ENCODE measurements around the gene IFNA13.

Gene IFNA13

GRCh38 chr9:21413624-21414023 lies 45.8 kb upstream of the IFNA13 start:
- Histone ChIP-seq H3K4me3 (ENCODE audit: low read length) (no peak overlapping the region), H3K9me3 (replicated peaks; ENCODE audit: insufficient read depth, low read length) (no peaks in the 10 kb centered on the region), H3K27ac (ENCODE audit: low read length) (no peak overlapping the region), H3F3A (ENCODE audit: insufficient read depth, low read length) (no peaks in the 10 kb centered on the region), H3K9ac (ENCODE audit: low read length) (no peak overlapping the region), H2AFZ (ENCODE audit: low read length) (no peak overlapping the region), H3K4me1 (ENCODE audit: low read length) (no peaks in the 10 kb centered on the region), H3K9me2 (replicated peaks; ENCODE audit: insufficient read depth, low read length) (no peaks in the 10 kb centered on the region), H4K20me1 (ENCODE audit: insufficient read depth, low read length) (no peaks in the 10 kb centered on the region), H3K4me2 (ENCODE audit: low read depth, low read length) (no peak overlapping the region), H3K79me2 (ENCODE audit: low read length) (no peaks in the 10 kb centered on the region), H3K36me3 (replicated peaks; ENCODE audit: insufficient read depth, low read length) (no peaks in the 10 kb centered on the region), H3K27me3 (replicated peaks; ENCODE audit: insufficient read depth, low read length) (no peaks in the 10 kb centered on the region)
- no peak for TF ChIP-seq EZH2phosphoT487 (IDR thresholded peaks at IDR 0.05; ENCODE audit: low read length)
- TF ChIP-seq, protein P1, sequence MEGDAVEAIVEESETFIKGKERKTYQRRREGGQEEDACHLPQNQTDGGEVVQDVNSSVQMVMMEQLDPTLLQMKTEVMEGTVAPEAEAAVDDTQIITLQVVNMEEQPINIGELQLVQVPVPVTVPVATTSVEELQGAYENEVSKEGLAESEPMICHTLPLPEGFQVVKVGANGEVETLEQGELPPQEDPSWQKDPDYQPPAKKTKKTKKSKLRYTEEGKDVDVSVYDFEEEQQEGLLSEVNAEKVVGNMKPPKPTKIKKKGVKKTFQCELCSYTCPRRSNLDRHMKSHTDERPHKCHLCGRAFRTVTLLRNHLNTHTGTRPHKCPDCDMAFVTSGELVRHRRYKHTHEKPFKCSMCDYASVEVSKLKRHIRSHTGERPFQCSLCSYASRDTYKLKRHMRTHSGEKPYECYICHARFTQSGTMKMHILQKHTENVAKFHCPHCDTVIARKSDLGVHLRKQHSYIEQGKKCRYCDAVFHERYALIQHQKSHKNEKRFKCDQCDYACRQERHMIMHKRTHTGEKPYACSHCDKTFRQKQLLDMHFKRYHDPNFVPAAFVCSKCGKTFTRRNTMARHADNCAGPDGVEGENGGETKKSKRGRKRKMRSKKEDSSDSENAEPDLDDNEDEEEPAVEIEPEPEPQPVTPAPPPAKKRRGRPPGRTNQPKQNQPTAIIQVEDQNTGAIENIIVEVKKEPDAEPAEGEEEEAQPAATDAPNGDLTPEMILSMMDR (IDR thresholded peaks at IDR 0.05; ENCODE audit: low read length), result peak; percentile 24; the same call in 1 of the 2 replicates
- no peak for DNase-seq

- no peaks in the 10 kb centered on the region for H4K20me1 ChIP-seq (ENCODE audit: insufficient read depth, low read length)
- H3K9me3 ChIP-seq (replicated peaks; ENCODE audit: insufficient read depth, low read length), result no peaks in the 10 kb centered on the region
- H3K9me2 ChIP-seq (replicated peaks; ENCODE audit: insufficient read depth, low read length), result no peaks in the 10 kb centered on the region
- no peak overlapping the region for H3K4me2 ChIP-seq (ENCODE audit: low read depth, low read length)
- no peak for TF ChIP-seq EZH2phosphoT487 (IDR thresholded peaks at IDR 0.05; ENCODE audit: low read length)
- TF ChIP-seq, protein P1 (IDR thresholded peaks at IDR 0.05; ENCODE audit: low read length), result no peak
- no peak for TF ChIP-seq EZH2 (optimal IDR thresholded peaks at IDR 0.05; ENCODE audit: low read depth, low read length)
- H3K27ac ChIP-seq (ENCODE audit: low read length), result no peak overlapping the region
- H3K36me3 ChIP-seq (replicated peaks; ENCODE audit: insufficient read depth, low read length), result no peaks in the 10 kb centered on the region
- no peaks in the 10 kb centered on the region for H3F3A ChIP-seq (ENCODE audit: insufficient read depth, low read length)
- H3K79me2 ChIP-seq (ENCODE audit: low read length), result no peaks in the 10 kb centered on the region
- no peak overlapping the region for H3K9ac ChIP-seq (ENCODE audit: low read length)
- no peaks in the 10 kb centered on the region for H3K27me3 ChIP-seq (replicated peaks; ENCODE audit: insufficient read depth, low read length)
- no peak for DNase-seq
- no peak overlapping the region for H2AFZ ChIP-seq (ENCODE audit: low read length)
- no peak overlapping the region for H3K4me3 ChIP-seq (ENCODE audit: low read length)
- H3K4me1 ChIP-seq (ENCODE audit: low read length), result no peaks in the 10 kb centered on the region
These were observed 45.3 kb upstream of the IFNA13 start for GRCh38 chr9:21413151-21413550.

DNA sequence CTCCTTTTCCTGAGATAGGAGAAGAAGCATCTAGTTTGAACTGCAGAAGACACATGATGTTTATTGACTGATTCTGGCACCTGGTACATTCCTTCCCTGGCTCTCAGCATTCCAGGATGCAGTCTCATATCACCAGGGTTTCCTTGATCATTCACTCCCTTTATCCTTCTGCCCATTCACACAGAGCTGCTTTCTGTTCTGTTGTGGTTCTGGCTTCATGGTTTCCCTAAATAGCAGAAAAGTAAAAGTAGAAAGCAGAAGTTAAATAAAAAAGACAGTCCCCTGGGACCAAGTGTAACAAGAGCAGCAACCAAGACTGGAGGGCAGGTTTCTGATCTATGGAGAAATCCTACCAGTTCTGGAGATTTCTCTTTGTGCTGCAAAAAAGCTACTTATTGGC lies 44.2 kb upstream of the IFNA13 start:
- TF ChIP-seq EZH2phosphoT487 (IDR thresholded peaks at IDR 0.05; ENCODE audit: low read length) (no peak), EZH2 (optimal IDR thresholded peaks at IDR 0.05; ENCODE audit: low read depth, low read length) (no peak)
- TF ChIP-seq, protein P1 (IDR thresholded peaks at IDR 0.05; ENCODE audit: low read length), result no peak
- H3K4me1 ChIP-seq (ENCODE audit: low read length), result no peaks in the 10 kb centered on the region
- no peaks in the 10 kb centered on the region for H3K79me2 ChIP-seq (ENCODE audit: low read length)
- no peak overlapping the region for H3K4me3 ChIP-seq (ENCODE audit: low read length)
- no peaks in the 10 kb centered on the region for H3K36me3 ChIP-seq (replicated peaks; ENCODE audit: insufficient read depth, low read length)
- H3K27ac ChIP-seq (ENCODE audit: low read length), result no peak overlapping the region
- H3K9ac ChIP-seq (ENCODE audit: low read length), result no peak overlapping the region
- H3K9me2 ChIP-seq (replicated peaks; ENCODE audit: insufficient read depth, low read length), result no peaks in the 10 kb centered on the region
- H3K4me2 ChIP-seq (ENCODE audit: low read depth, low read length), result no peak overlapping the region
- no peaks in the 10 kb centered on the region for H3K9me3 ChIP-seq (replicated peaks; ENCODE audit: insufficient read depth, low read length)
- no peaks in the 10 kb centered on the region for H4K20me1 ChIP-seq (ENCODE audit: insufficient read depth, low read length)
- no peaks in the 10 kb centered on the region for H3F3A ChIP-seq (ENCODE audit: insufficient read depth, low read length)
- no peak for DNase-seq
- H2AFZ ChIP-seq (ENCODE audit: low read length), result no peak overlapping the region
- no peaks in the 10 kb centered on the region for H3K27me3 ChIP-seq (replicated peaks; ENCODE audit: insufficient read depth, low read length)

All from MM.1S (cell line).